H1 (cell line): ENCODE measurements around the gene TCFL5. TPM values are rescaled to one million over a fixed set of nuclear protein-coding genes. Genes with fewer than 3 reads are reported as not detected.

Experiments used
- CTCF ChIA-PET: fragments of 300-600 bp; sonication (Branson Sonifier 250); formaldehyde crosslinking; loops from one replicate; lab custom pipeline; 2021; ENCODE audit not compliant: partially characterized antibody; lab: Charles Lee
- POLR2A ChIA-PET: fragments of 300-600 bp; sonication (Branson Sonifier 250); formaldehyde crosslinking; loops from one replicate; lab custom pipeline; 2021; ENCODE audit warnings: inconsistent platforms; ENCODE audit not compliant: partially characterized antibody; lab: Charles Lee
- DNase-seq, 2 experiments: peaks; one replicate each; pipeline versions ENCODE4 v3.0.0 to v3.0.0-alpha.2; 2010 to 2022; ENCODE audit warnings: low spot score in 2 of 2, low read depth in 1 of 2, mixed read lengths in 1 of 2
- FAIRE-seq: peaks from 2 replicates; lab custom pipeline; 2011; peaks lifted over from hg19 to GRCh38; lab: Jason Lieb, UNC
- H2AFZ ChIP-seq: 2 replicates; pipeline ENCODE4 v1.8.1; 2012; ENCODE audit warnings: low read length, inconsistent platforms
- H2AK5ac ChIP-seq: 2 replicates; pipeline ENCODE4 v1.6.1; 2013; ENCODE audit warnings: low read depth, low read length
- H2BK120ac ChIP-seq: replicated peaks from 2 replicates; pipeline ENCODE3; 2013; ENCODE audit warnings: low read depth, low read length, inconsistent platforms
- H2BK12ac ChIP-seq: 2 replicates; pipeline ENCODE4 v1.6.1; 2013; ENCODE audit warnings: low read depth, low read length
- H2BK15ac ChIP-seq: 2 replicates; pipeline ENCODE4 v1.6.1; 2013; ENCODE audit warnings: low read length
- H2BK20ac ChIP-seq: 2 replicates; pipeline ENCODE4 v1.6.1; 2013; ENCODE audit warnings: low read length
- H2BK5ac ChIP-seq: 2 replicates; pipeline ENCODE4 v1.6.1; 2013; ENCODE audit warnings: low read depth, low read length
- H3K14ac ChIP-seq: 2 replicates; pipeline ENCODE4 v1.6.1; 2013; ENCODE audit warnings: inconsistent platforms; ENCODE audit not compliant: insufficient read length
- H3K18ac ChIP-seq: 2 replicates; pipeline ENCODE4 v1.6.1; 2013; ENCODE audit warnings: low read length; ENCODE audit errors: extremely low read depth
- H3K23ac ChIP-seq: 2 replicates; pipeline ENCODE4 v1.6.1; 2013; ENCODE audit warnings: inconsistent platforms; ENCODE audit not compliant: insufficient read length
- H3K23me2 ChIP-seq: 2 replicates; pipeline ENCODE4 v1.6.1; 2013; ENCODE audit warnings: low read depth, low read length
- H3K27ac ChIP-seq: 2 replicates; pipeline ENCODE4 v1.6.1; 2011; ENCODE audit warnings: low read depth, low read length, inconsistent platforms
- H3K27me3 ChIP-seq, 4 experiments: replicated peaks in 1 of 4; 1 replicate in 1 of 4; 2 replicates in 3 of 4; pipeline versions ENCODE4 v1.6.1 to v1.8.1; 2011 to 2013; ENCODE audit warnings: low read length in 3 of 4, mild to moderate bottlenecking in 3 of 4, inconsistent platforms in 2 of 4, mixed read lengths in 2 of 4, moderate library complexity in 1 of 4; ENCODE audit not compliant: control insufficient read depth in 3 of 4, insufficient read depth in 3 of 4; ENCODE audit errors: extremely low read depth in 1 of 4
- H3K36me3 ChIP-seq, 4 experiments: 2 replicates each; pipeline versions ENCODE4 v1.6.1 to v1.8.1; 2011 to 2013; ENCODE audit warnings: mild to moderate bottlenecking in 4 of 4, low read length in 3 of 4, moderate library complexity in 2 of 4, control low read depth in 1 of 4, inconsistent platforms in 1 of 4; ENCODE audit not compliant: insufficient read depth in 4 of 4, control insufficient read depth in 2 of 4
- H3K4ac ChIP-seq: replicated peaks from 2 replicates; pipeline ENCODE3; 2013; ENCODE audit warnings: low read length, low read depth, mixed read lengths, inconsistent platforms; ENCODE audit not compliant: insufficient read length
- H3K4me1 ChIP-seq, 4 experiments: replicated peaks in 1 of 4; 1 replicate in 1 of 4; 2 replicates in 3 of 4; pipeline versions ENCODE4 v1.6.1 to v1.8.1; 2011 to 2013; ENCODE audit warnings: low read length in 3 of 4, inconsistent platforms in 2 of 4, mixed read lengths in 1 of 4; ENCODE audit not compliant: insufficient read depth in 4 of 4, control insufficient read depth in 3 of 4
- H3K4me2 ChIP-seq, 2 experiments: 2 replicates each; pipeline versions ENCODE4 v1.6.1 to v1.8.1; 2011 to 2013; ENCODE audit warnings: low read depth in 2 of 2, low read length in 2 of 2, control low read depth in 1 of 2, inconsistent platforms in 1 of 2, mild to moderate bottlenecking in 1 of 2; ENCODE audit not compliant: insufficient read depth in 1 of 2
- H3K4me3 ChIP-seq, 4 experiments: fragments of 200-600, 300-600 bp in 1 of 4; sonication (generic), shearing (Covaris generic), sonication (Bioruptor Twin) in 1 of 4; 2 replicates each; pipeline versions ENCODE4 v1.5.1 to v1.8.1; 2011 to 2016; ENCODE audit warnings: low read length in 4 of 4, low read depth in 3 of 4, control low read depth in 2 of 4, inconsistent platforms in 2 of 4, mild to moderate bottlenecking in 2 of 4, mixed read lengths in 1 of 4, moderate library complexity in 1 of 4; ENCODE audit not compliant: insufficient read depth in 2 of 4; ENCODE audit errors: extremely low read depth in 1 of 4
- H3K56ac ChIP-seq: replicated peaks from 2 replicates; pipeline ENCODE3; 2013; ENCODE audit warnings: low read depth, mild to moderate bottlenecking, mixed read lengths, low read length, inconsistent platforms; ENCODE audit not compliant: insufficient read length
- H3K79me1 ChIP-seq: 2 replicates; pipeline ENCODE4 v1.6.1; 2013; ENCODE audit warnings: low read depth, low read length, control low read depth
- H3K79me2 ChIP-seq, 2 experiments: 2 replicates each; pipeline versions ENCODE4 v1.6.1 to v1.8.1; 2012 to 2013; ENCODE audit warnings: low read length in 2 of 2, mild to moderate bottlenecking in 2 of 2, inconsistent platforms in 1 of 2; ENCODE audit not compliant: insufficient read depth in 2 of 2, control insufficient read depth in 1 of 2
- H3K9ac ChIP-seq, 4 experiments: replicated peaks in 1 of 4; 1 replicate in 1 of 4; 2 replicates in 3 of 4; pipeline versions ENCODE4 v1.6.1 to v1.8.1; 2011 to 2013; ENCODE audit warnings: low read depth in 3 of 4, low read length in 3 of 4, control low read depth in 2 of 4, mild to moderate bottlenecking in 2 of 4, moderate library complexity in 2 of 4, inconsistent platforms in 1 of 4; ENCODE audit errors: extremely low read depth in 1 of 4
- H3K9me3 ChIP-seq, 2 experiments: 2 replicates each; pipeline versions ENCODE4 v1.6.1 to v1.8.1; 2012 to 2013; ENCODE audit warnings: mild to moderate bottlenecking in 2 of 2, moderate library complexity in 2 of 2, control low read depth in 1 of 2, inconsistent platforms in 1 of 2, low read depth in 1 of 2, low read length in 1 of 2, mixed read lengths in 1 of 2; ENCODE audit not compliant: insufficient read depth in 2 of 2
- H4K20me1 ChIP-seq, 2 experiments: replicated peaks in 1 of 2; 2 replicates each; pipeline versions ENCODE3 to v1.8.1; 2011 to 2013; ENCODE audit warnings: inconsistent platforms in 2 of 2, low read length in 2 of 2, mild to moderate bottlenecking in 1 of 2; ENCODE audit not compliant: insufficient read depth in 2 of 2, control insufficient read depth in 1 of 2
- H4K5ac ChIP-seq: 2 replicates; pipeline ENCODE4 v1.6.1; 2013; ENCODE audit warnings: low read length, low read depth, mixed read lengths, inconsistent platforms; ENCODE audit not compliant: insufficient read length
- H4K8ac ChIP-seq: 2 replicates; pipeline ENCODE4 v1.8.0; 2013; ENCODE audit warnings: mild to moderate bottlenecking, moderate library complexity, low read length, inconsistent platforms; ENCODE audit not compliant: insufficient read depth; ENCODE audit errors: extremely low read depth
- H4K91ac ChIP-seq: replicated peaks from 2 replicates; pipeline ENCODE3; 2013; ENCODE audit warnings: low read length, mixed read lengths, inconsistent platforms; ENCODE audit not compliant: insufficient read length
- CBX5 ChIP-seq: fragments of 300-800, 300-1000 bp; sonication (generic); IDR thresholded peaks from 2 replicates; pipeline ENCODE4 v1.7.1; 2016; ENCODE audit warnings: antibody characterized with exemption, low read length, low read depth
- RBBP5 ChIP-seq: IDR thresholded peaks from 2 replicates; pipeline ENCODE4 v1.7.1; 2012; ENCODE audit warnings: low read depth, mild to moderate bottlenecking, inconsistent platforms, low read length, moderate library complexity, borderline replicate concordance
- WGBS, 2 experiments: shearing (Covaris generic) in 1 of 2; methylation state at CpG; one replicate each; pipeline versions ENCODE4 v1.1.6 to v1.1.7; 2013 to 2015; ENCODE audit warnings: low lambda C conversion rate in 2 of 2, mixed read lengths in 2 of 2, inconsistent platforms in 1 of 2, low coverage in 1 of 2, missing lambda C conversion rate in 1 of 2; ENCODE audit not compliant: insufficient replicate concordance in 2 of 2, insufficient coverage in 1 of 2, insufficient read length in 1 of 2; ENCODE audit errors: extremely low coverage in 1 of 2, missing lambda C conversion rate in 1 of 2; 5-methylcytosine and 5-hydroxymethylcytosine counted together
- polyA plus RNA-seq, 7 experiments: library from polyadenylated mRNA; depleted of rRNA in 3 of 7; stranded (reverse) in 5 of 7; unstranded in 2 of 7; fragments of >200 nt in 5 of 7; fragments of 200-250 nt in 2 of 7; gene quantifications; 1 replicate in 5 of 7; 2 replicates in 1 of 7; 4 replicates in 1 of 7; pipeline versions ENCODE4 v1.2.1 to v1.2.3, GENCODE V29; 2011 to 2013; ENCODE audit warnings: missing spikeins in 2 of 7, mixed read lengths in 2 of 7
- total RNA-seq: library from RNA; stranded (reverse); fragmentation: NEBNext Ultra II Directional; extraction: Animal tissue kit (Norgen Biotek cat#: 25700); gene quantifications from 2 replicates; pipeline ENCODE4 v1.2.1, GENCODE V29; 2021
- TF ChIP-seq, protein P1 (sequence below): IDR thresholded peaks from 2 replicates; pipeline ENCODE4 v1.6.1; 2012; ENCODE audit warnings: low read length, inconsistent platforms

The TCFL5 gene
- total and polyA plus RNA-seq, 2 of the 8 experiments (the other 6 are each of a cell fraction or from before 2014, with no cell fraction given) = 6.2 to 15.0 TPM

GRCh38 chr20:62809530-62810428, 51.8 kb downstream of the TCFL5 start:
- peak overlapping the region; percentile 51; the same call in 1 of the 2 replicates for H4K8ac ChIP-seq

More at GRCh38 chr20:62809530-62810428, 51.8 kb downstream of the TCFL5 start:
- Histone ChIP-seq H2BK20ac (no peak overlapping the region), H3K4me2 (no peak overlapping the region), H3K23ac (no peak overlapping the region), H3K14ac (no peak overlapping the region), H4K5ac (no peak overlapping the region), H2BK120ac (no peak overlapping the region), H4K20me1 (peaks cover 6 to 21% of the 10 kb centered on the region in 2 experiments), H3K36me3 (peaks cover 0 to 20% (median 9%) of the 10 kb centered on the region in 4 experiments; a peak in 4 of 8 replicates), H2BK12ac (no peak overlapping the region), H3K4ac (no peak overlapping the region), H3K79me1 (peaks cover 6% of the 10 kb centered on the region; the same call in 1 of the 2 replicates), H3K4me1 (peaks cover 0 to 8% (median 8%) of the 10 kb centered on the region in 4 experiments; a peak in 6 of 7 replicates), H3K4me3 (no peak overlapping the region), H3K56ac (no peak overlapping the region), H2AFZ (no peak overlapping the region), H2BK15ac (no peak overlapping the region), H4K91ac (no peak overlapping the region), H3K79me2 (no peaks in the 10 kb centered on the region), H3K27me3 (no peaks in the 10 kb centered on the region; a peak in 1 of 7 replicates), H3K27ac (no peak overlapping the region), H3K9me3 (no peaks in the 10 kb centered on the region), H2BK5ac (no peak overlapping the region; the same call in 1 of the 2 replicates), H3K18ac (no peak overlapping the region), H3K9ac (no peak overlapping the region), H2AK5ac (no peak overlapping the region), H3K23me2 (peaks cover 6% of the 10 kb centered on the region; the same call in 1 of the 2 replicates)
- POLR2A ChIA-PET = interaction anchor here (0.5 to 1.3 kb wide), 2 partner anchors 18 to 22 kb away, joined by 3 read pairs; no protein-coding TSS in a partner anchor
- 89% methylated on average over 23 of the region's 24 CpGs; no CpG with 5 or more reads in 1 of the 2 experiments for WGBS, 2 experiments
- TF ChIP-seq CBX5 (no peak), RBBP5 (no peak)
- TF ChIP-seq, protein P1, sequence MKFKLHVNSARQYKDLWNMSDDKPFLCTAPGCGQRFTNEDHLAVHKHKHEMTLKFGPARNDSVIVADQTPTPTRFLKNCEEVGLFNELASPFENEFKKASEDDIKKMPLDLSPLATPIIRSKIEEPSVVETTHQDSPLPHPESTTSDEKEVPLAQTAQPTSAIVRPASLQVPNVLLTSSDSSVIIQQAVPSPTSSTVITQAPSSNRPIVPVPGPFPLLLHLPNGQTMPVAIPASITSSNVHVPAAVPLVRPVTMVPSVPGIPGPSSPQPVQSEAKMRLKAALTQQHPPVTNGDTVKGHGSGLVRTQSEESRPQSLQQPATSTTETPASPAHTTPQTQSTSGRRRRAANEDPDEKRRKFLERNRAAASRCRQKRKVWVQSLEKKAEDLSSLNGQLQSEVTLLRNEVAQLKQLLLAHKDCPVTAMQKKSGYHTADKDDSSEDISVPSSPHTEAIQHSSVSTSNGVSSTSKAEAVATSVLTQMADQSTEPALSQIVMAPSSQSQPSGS = no peak
- DNase-seq (no peak), FAIRE-seq (no peak)
- CTCF ChIA-PET = interaction anchor here (0.7 to 3.1 kb wide), 14 partner anchors 13 to 159 kb away, joined by 3 to 23 read pairs (median 6); partner anchors contain the start of gene NTSR1
